Prostate gland (tissue), 2 donors: ENCODE measurements around the gene GOLGA1. TPM values are rescaled to one million over a fixed set of nuclear protein-coding genes. Genes with fewer than 3 reads are reported as not detected.
"Not testable (repeated sequence)": the region's sequence is repeated elsewhere in the genome, so short reads cannot be mapped to it uniquely, and the experiment has no call there.

ENCODE experiments used
- DNase-seq: peaks from one replicate; pipeline ENCODE4 v3.0.0-alpha.2; 2019; ENCODE audit warnings: low spot score
- H3K27ac ChIP-seq, 2 donors: fragments of 200-600 bp; sonication (generic); 2 replicates each; pipeline ENCODE4 v1.5.1; 2017 to 2019
- H3K27me3 ChIP-seq: fragments of 200-600 bp; sonication (generic); replicated peaks from 2 replicates; pipeline ENCODE4 v1.5.1; 2019; ENCODE audit not compliant: insufficient read depth
- H3K36me3 ChIP-seq, 2 donors: fragments of 200-600 bp; sonication (generic); 1 replicate in 1 of 2; 2 replicates in 1 of 2; pipeline versions ENCODE4 v1.5.1 to v1.8.1; 2017 to 2019
- H3K4me1 ChIP-seq: fragments of 200-600 bp; sonication (generic); replicated peaks from 2 replicates; pipeline ENCODE4 v1.5.1; 2019
- H3K4me3 ChIP-seq, 2 donors: fragments of 200-600 bp; sonication (generic); 2 replicates each; pipeline ENCODE4 v1.5.1; 2017 to 2019
- H3K9me3 ChIP-seq: fragments of 200-600 bp; sonication (generic); 2 replicates; pipeline ENCODE4 v1.5.1; 2017
- CTCF ChIP-seq, 4 experiments: fragments of 200-600 bp in 2 of 4; fragments of 450-650 bp in 2 of 4; sonication (generic) in 2 of 4; IDR thresholded peaks; 1 replicate in 3 of 4; 2 replicates in 1 of 4; pipeline ENCODE4 v1.5.1; 2016 to 2019; ENCODE audit warnings: antibody characterized with exemption in 4 of 4, mild to moderate bottlenecking in 2 of 4, moderate library complexity in 2 of 4
- POLR2A ChIP-seq: fragments of 450-650 bp; IDR thresholded peaks from one replicate; pipeline ENCODE4 v1.6.1; 2016; ENCODE audit warnings: antibody characterized with exemption, mild to moderate bottlenecking
- POLR2AphosphoS5 ChIP-seq: sonication (generic); formaldehyde crosslinking; IDR thresholded peaks from one replicate; pipeline ENCODE4 v1.6.1; 2017; ENCODE audit warnings: antibody characterized with exemption
- WGBS: methylation state at CpG from one replicate; pipeline ENCODE4 v1.1.5; 2018; 5-methylcytosine and 5-hydroxymethylcytosine counted together
- intact Hi-C: fragments of 100-400 bp; cut with DNase I; formaldehyde crosslinking; loops from one replicate; pipeline ENCODE4 v1.14.2; 2022
- total RNA-seq, 2 donors: library from RNA; depleted of rRNA; stranded (reverse); fragments of >200 nt; gene quantifications; one replicate each; pipeline ENCODE4 v1.1.0, GENCODE V29; 2016

GOLGA1 gene
- total RNA-seq, 2 donors from 2014 or later: 12.5 to 28.3 TPM

- TF ChIP-seq POLR2AphosphoS5: no peak
- no peak for TF ChIP-seq CTCF (IDR thresholded peaks at IDR 0.05)
- no peak for TF ChIP-seq POLR2A
- DNase-seq: no peak
- intact Hi-C loops: no loop called here
- 93% methylated on average over 2 of the region's 2 CpGs for WGBS
- Histone ChIP-seq H3K27me3 (no peaks in the 10 kb centered on the region), H3K27ac (no peak overlapping the region), H3K4me3 (no peak overlapping the region), H3K9me3 (no peaks in the 10 kb centered on the region), H3K36me3 (no peaks in the 10 kb centered on the region), H3K4me1 (no peaks in the 10 kb centered on the region)
Observed at GRCh38 chr9:124972241-124972770, 31.4 kb upstream of the GOLGA1 start.

GRCh38 chr9:124969401-124969800 lies 28.5 kb upstream of the GOLGA1 start:
- H3K9me3 ChIP-seq: no peaks in the 10 kb centered on the region
- intact Hi-C loops: no loop called here
- no peak overlapping the region for H3K4me3 ChIP-seq
- no peak for DNase-seq
- WGBS: 72% methylated on average over 2 of the region's 2 CpGs
- no peaks in the 10 kb centered on the region for H3K36me3 ChIP-seq
- H3K27ac ChIP-seq: no peak overlapping the region
- TF ChIP-seq POLR2AphosphoS5 (no peak), CTCF (IDR thresholded peaks at IDR 0.05) (no peak), POLR2A (no peak)
- H3K4me1 ChIP-seq: no peaks in the 10 kb centered on the region
- H3K27me3 ChIP-seq: no peaks in the 10 kb centered on the region

- WGBS: 93% methylated on average over 9 of the region's 9 CpGs
- no peaks in the 10 kb centered on the region for H3K9me3 ChIP-seq
- H3K4me1 ChIP-seq: no peaks in the 10 kb centered on the region
- no peak for DNase-seq
- no peak for TF ChIP-seq POLR2A
- TF ChIP-seq CTCF (IDR thresholded peaks at IDR 0.05): no peak
- no peak for TF ChIP-seq POLR2AphosphoS5
- no peaks in the 10 kb centered on the region for H3K36me3 ChIP-seq
- H3K4me3 ChIP-seq: no peak overlapping the region
- intact Hi-C loops: no loop called here
- H3K27ac ChIP-seq: no peak overlapping the region
- no peaks in the 10 kb centered on the region for H3K27me3 ChIP-seq
Observed at GRCh38 chr9:124968238-124968637, 27.4 kb upstream of the GOLGA1 start.

GRCh38 chr9:124965775-124966568 lies 25.1 kb upstream of the GOLGA1 start:
- DNase-seq, H3K4me3 ChIP-seq, intact Hi-C loops, H3K36me3 ChIP-seq, H3K27me3 ChIP-seq, H3K27ac ChIP-seq, H3K9me3 ChIP-seq, H3K4me1 ChIP-seq: not testable (repeated sequence)
- 67% methylated on average over 5 of the region's 5 CpGs for WGBS

- DNase-seq: no peak
- H3K27ac ChIP-seq: no peak overlapping the region
- H3K4me1 ChIP-seq: no peaks in the 10 kb centered on the region
- H3K4me3 ChIP-seq: no peak overlapping the region
- WGBS: 34% methylated on average over 2 of the region's 2 CpGs
- no peaks in the 10 kb centered on the region for H3K36me3 ChIP-seq
- TF ChIP-seq CTCF (IDR thresholded peaks at IDR 0.05) (no peak), POLR2A (no peak), POLR2AphosphoS5 (no peak)
- intact Hi-C loops: no loop called here
- H3K27me3 ChIP-seq: no peaks in the 10 kb centered on the region
- H3K9me3 ChIP-seq: no peaks in the 10 kb centered on the region
Observed at GRCh38 chr9:124964604-124965003, 23.7 kb upstream of the GOLGA1 start.
